Measurements from ENCODE around the gene SEMA4F. TPM values are rescaled to one million over a fixed set of nuclear protein-coding genes. Genes with fewer than 3 reads are reported as not detected.

SEMA4F gene
- total RNA-seq, 1 donor from 2014 or later: 3.2 TPM

Other genes with a start within 250 kb of the SEMA4F start
- 0.26 TPM in 2 replicates for gene C2orf81, start 232.6 kb upstream of the SEMA4F start, total RNA-seq
- gene WDR54, start 232.5 kb upstream of the SEMA4F start, total RNA-seq: 26.9 and 31.6 TPM in 2 replicates
- 22.1 and 24.1 TPM in 2 replicates for gene RTKN, start 212.3 kb upstream of the SEMA4F start, total RNA-seq
- 13.7 and 26.6 TPM in 2 replicates for gene INO80B, start 199.2 kb upstream of the SEMA4F start, total RNA-seq
- 31.1 and 50.3 TPM in 2 replicates for gene WBP1, start 195.8 kb upstream of the SEMA4F start, total RNA-seq
- 49.5 and 50.6 TPM in 2 replicates for gene MOGS, start 188.9 kb upstream of the SEMA4F start, total RNA-seq
- 45.6 and 57.9 TPM in 2 replicates for gene MRPL53, start 181.6 kb upstream of the SEMA4F start, total RNA-seq
- 12.1 and 12.8 TPM in 2 replicates for gene CCDC142, start 171.2 kb upstream of the SEMA4F start, total RNA-seq
- gene TTC31, start 171.2 kb upstream of the SEMA4F start, total RNA-seq: 5.8 and 6.8 TPM in 2 replicates
- gene LBX2, start 154.6 kb upstream of the SEMA4F start, total RNA-seq: 0.53 and 0.77 TPM in 2 replicates
- 35.5 and 41.5 TPM in 2 replicates for gene PCGF1, start 146.6 kb upstream of the SEMA4F start, total RNA-seq
- gene TLX2, start 139.8 kb upstream of the SEMA4F start, total RNA-seq: not detected in 2 replicates
- gene DQX1, start 128.0 kb upstream of the SEMA4F start, total RNA-seq: 1.6 and 5.6 TPM in 2 replicates
- 176 and 198 TPM in 2 replicates for gene AUP1, start 124.5 kb upstream of the SEMA4F start, total RNA-seq
- gene HTRA2, start 124.3 kb upstream of the SEMA4F start, total RNA-seq: 29.1 and 67.7 TPM in 2 replicates
- gene LOXL3, start 100.3 kb upstream of the SEMA4F start, total RNA-seq: 0.13 and 0.53 TPM in 2 replicates
- gene DOK1, start 99.5 kb upstream of the SEMA4F start, total RNA-seq: 0.51 and 1.1 TPM in 2 replicates
- 0.53 and 1.0 TPM in 2 replicates for gene M1AP, start 5.9 kb upstream of the SEMA4F start, total RNA-seq
- 158 and 175 TPM in 2 replicates for gene HK2, start 179.9 kb downstream of the SEMA4F start, total RNA-seq

All from bronchial epithelial cell (primary cell).